NB4 (cell line): Measurements from ENCODE around the gene TFF2.

Source experiments
- DNase-seq: peaks from one replicate; pipeline ENCODE4 v3.0.0; 2010; ENCODE audit warnings: low read depth
- H3K4me3 ChIP-seq: one replicate; pipeline ENCODE4 v1.5.1; 2011; ENCODE audit warnings: mild to moderate bottlenecking, low read depth, low read length, moderate library complexity
- MYC ChIP-seq: IDR thresholded peaks from 2 replicates; pipeline ENCODE4 v1.6.1; 2011; ENCODE audit warnings: low read depth, low read length
- POLR2A ChIP-seq: IDR thresholded peaks from 2 replicates; pipeline ENCODE4 v1.6.1; 2011; ENCODE audit warnings: mild to moderate bottlenecking; ENCODE audit not compliant: insufficient read length; ENCODE audit errors: extremely low read depth
- TF ChIP-seq, protein P1 (sequence below): IDR thresholded peaks from one replicate; pipeline ENCODE4 v1.5.1; 2012; ENCODE audit warnings: low read depth, low read length
- TF ChIP-seq, protein P2 (sequence below): IDR thresholded peaks from 2 replicates; pipeline ENCODE4 v1.6.1; 2011; ENCODE audit warnings: low read depth, low read length

The TFF2 gene

DNA sequence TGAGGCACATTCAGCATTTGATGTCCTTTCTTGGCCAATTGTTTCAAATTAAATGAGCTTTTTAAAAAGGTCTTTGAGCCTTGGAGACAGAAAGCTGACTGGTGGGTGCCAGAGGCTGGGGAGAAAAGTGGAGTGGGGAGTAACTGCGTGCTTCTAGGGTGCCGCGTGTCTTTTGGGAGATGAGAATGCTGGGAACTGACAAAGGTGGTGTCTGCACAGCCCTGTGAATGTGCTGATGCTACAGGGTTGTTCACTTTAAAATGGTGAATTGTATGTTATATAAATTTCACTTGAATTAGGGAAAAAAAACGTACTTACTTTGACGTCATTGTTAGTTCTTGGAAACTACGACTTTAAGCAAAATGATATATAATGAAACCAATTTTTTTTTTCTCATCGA lies 23.7 kb upstream of the TFF2 start:
- H3K4me3 ChIP-seq, result no peak overlapping the region
- TF ChIP-seq MYC (no peak), POLR2A (no peak)
- TF ChIP-seq, protein P1, sequence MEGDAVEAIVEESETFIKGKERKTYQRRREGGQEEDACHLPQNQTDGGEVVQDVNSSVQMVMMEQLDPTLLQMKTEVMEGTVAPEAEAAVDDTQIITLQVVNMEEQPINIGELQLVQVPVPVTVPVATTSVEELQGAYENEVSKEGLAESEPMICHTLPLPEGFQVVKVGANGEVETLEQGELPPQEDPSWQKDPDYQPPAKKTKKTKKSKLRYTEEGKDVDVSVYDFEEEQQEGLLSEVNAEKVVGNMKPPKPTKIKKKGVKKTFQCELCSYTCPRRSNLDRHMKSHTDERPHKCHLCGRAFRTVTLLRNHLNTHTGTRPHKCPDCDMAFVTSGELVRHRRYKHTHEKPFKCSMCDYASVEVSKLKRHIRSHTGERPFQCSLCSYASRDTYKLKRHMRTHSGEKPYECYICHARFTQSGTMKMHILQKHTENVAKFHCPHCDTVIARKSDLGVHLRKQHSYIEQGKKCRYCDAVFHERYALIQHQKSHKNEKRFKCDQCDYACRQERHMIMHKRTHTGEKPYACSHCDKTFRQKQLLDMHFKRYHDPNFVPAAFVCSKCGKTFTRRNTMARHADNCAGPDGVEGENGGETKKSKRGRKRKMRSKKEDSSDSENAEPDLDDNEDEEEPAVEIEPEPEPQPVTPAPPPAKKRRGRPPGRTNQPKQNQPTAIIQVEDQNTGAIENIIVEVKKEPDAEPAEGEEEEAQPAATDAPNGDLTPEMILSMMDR, result no peak
- TF ChIP-seq, protein P2, sequence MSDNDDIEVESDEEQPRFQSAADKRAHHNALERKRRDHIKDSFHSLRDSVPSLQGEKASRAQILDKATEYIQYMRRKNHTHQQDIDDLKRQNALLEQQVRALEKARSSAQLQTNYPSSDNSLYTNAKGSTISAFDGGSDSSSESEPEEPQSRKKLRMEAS, result no peak
- DNase-seq, result no peak

DNA sequence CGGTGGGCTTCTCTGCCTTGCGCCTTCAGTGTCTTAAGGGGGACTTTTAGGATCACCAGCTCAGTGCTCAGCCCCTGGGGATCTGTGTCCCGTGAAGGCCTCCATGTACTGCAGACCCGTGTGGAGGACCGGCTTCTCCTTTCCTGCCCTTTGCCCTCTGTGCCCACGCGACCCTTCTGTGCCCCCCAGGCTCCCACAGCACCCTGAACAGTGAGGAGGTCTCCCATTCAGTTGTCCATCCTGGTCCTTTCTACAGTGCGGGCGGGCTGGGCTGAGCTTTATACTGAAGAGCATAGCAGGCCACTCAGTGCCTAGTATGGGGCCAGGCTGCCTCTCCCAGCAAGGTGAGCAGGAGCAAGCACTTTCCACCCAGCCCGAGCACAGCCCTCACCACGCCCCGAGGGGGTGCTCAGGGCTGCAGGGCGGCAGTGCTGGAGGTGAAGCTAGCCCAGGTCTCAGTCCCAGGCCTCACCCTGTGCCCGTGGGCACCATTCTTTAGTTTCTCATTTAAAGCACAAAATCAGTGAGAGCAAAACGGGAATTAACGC lies 23.2 kb upstream of the TFF2 start:
- TF ChIP-seq, protein P1, result no peak
- no peak for TF ChIP-seq POLR2A
- H3K4me3 ChIP-seq, result no peak overlapping the region
- DNase-seq, result no peak

DNA sequence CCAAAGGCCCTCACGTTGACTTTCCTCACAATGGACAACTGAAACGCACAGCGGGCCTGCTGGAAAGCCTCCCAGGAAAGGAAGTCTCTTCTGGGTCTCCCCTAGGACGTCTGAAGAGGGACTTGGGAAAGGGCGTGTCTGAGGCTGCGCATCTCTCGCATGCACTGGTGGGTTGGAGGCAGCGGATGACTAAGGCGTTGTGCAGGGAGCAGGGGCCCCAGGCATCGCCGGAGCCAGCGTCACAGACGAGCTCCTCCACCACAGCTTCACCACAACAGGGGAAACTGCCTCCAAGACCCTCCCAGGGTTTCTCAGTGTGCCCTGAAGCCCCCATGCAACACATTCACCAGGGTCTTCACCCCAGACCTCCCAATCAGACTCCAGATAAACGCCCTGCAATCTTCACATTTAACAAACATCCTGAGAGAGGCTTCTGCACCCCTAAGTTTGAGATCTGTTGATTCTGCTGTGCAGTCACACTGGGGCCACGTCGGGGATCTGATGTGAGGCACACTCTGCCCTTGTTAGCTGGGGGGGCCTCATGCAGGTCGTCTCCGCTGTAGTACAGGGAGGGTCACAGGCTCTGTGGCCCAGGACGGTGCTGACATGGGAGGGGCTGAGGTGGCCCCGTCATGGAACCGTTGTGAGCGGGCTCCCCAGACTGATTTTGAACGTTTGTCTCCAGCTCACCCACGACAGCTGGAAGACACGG lies 22.6 kb upstream of the TFF2 start:
- DNase-seq, result peak; percentile 31
- TF ChIP-seq MYC, result no peak
- no peak for TF ChIP-seq POLR2A
- TF ChIP-seq, protein P1, result no peak
- TF ChIP-seq, protein P2, result no peak
- no peak overlapping the region for H3K4me3 ChIP-seq

DNA sequence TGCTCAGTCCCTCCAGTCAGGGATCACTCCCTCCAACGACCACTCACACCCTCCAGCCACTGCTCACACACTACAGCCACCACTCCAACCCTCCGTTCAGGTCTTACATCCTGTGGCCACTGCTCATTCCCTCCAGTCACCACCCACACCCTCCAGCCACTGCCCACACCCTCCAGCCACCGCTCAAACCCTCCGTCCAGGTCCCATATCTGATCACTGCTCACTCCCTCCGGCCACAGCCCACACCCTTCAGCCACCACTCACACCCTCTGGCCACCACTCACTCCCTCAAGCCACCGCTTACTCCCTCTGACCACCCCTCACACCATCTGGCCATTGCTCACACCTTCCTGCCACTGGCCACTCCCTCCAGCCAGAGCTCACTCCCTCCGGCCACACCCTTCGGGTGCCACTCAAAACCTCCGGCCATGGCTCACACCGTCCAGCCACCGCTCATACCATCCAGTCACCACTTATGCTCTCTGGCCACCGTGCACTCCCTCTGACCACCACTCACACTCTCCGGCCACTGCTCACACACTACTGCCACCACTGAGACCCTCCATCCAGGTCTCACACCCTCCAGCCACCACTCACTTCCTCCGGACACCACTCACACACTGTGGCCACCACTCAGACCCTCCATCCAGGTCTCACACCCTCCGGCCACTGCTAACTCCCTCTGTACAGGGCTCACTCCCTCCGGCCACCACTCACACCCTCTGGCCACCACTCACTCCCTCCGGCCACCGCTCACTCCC lies 20.3 kb upstream of the TFF2 start:
- DNase-seq, result no peak
- no peak overlapping the region for H3K4me3 ChIP-seq
- TF ChIP-seq, protein P1, result no peak
- TF ChIP-seq MYC (no peak), POLR2A (no peak)
- TF ChIP-seq, protein P2, result no peak

DNA sequence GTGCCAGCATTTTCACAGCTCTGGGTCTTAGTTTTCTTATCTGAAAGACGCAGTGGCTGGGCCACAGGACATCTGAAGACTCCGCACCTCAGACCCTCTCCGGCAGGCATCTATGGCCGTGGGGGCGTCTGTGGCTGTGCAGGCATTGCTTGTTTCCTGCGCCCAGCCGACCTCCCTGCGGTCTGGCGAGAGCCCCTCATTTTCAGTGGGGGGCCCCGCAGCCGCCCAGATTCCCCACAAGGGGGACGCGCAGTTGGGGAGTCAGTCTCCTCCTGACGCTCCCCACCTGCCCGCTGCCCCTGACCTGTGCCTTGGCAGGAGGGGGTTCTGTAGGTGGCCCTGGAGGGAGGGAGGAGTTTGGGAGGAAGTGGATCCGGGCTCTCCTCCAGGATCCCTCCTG lies 19.0 kb upstream of the TFF2 start:
- no peak for TF ChIP-seq POLR2A
- TF ChIP-seq, protein P2, result no peak
- TF ChIP-seq MYC, result no peak
- TF ChIP-seq, protein P1, result no peak
- DNase-seq, result no peak
- no peak overlapping the region for H3K4me3 ChIP-seq
